IMR-90 (cell line): ENCODE measurements around the gene VAV1. TPM values are rescaled to one million over a fixed set of nuclear protein-coding genes. Genes with fewer than 3 reads are reported as not detected.

Experiments
- ATAC-seq: fragments of 200-7000 bp; cut with Tn5 transposase; 2 replicates; pipeline ENCODE4 v1.9.1; 2020; ENCODE audit warnings: low read depth, mild to moderate bottlenecking, moderate library complexity
- BruUV-seq: library from RNA; stranded (reverse); fragments of 400-500 nt; replicated peaks from 2 replicates; lab custom pipeline; 2021; lab: Mats Ljungman, UMichigan
- CTCF ChIA-PET: fragments of 300-600 bp; formaldehyde crosslinking; extraction: SDS; loops from one replicate; lab custom pipeline; 2021; ENCODE audit warnings: antibody characterized with exemption; lab: Yijun Ruan, JAX
- POLR2A ChIA-PET: fragments of 300-600 bp; sonication (Branson Sonifier 250); formaldehyde crosslinking; loops from one replicate; lab custom pipeline; 2022; ENCODE audit warnings: antibody characterized with exemption; ENCODE audit not compliant: unreplicated experiment; lab: Charles Lee
- DNase-seq: peaks from one replicate; pipeline ENCODE4 v3.0.0; 2013
- H2AFZ ChIP-seq: replicated peaks from 2 replicates; pipeline ENCODE3; 2013; ENCODE audit warnings: low read length, mild to moderate bottlenecking; ENCODE audit not compliant: poor library complexity
- H2AK5ac ChIP-seq: 2 replicates; pipeline ENCODE4 v1.6.1; 2013; ENCODE audit warnings: low read depth, low read length, inconsistent platforms
- H2AK9ac ChIP-seq: replicated peaks from 2 replicates; pipeline ENCODE3; 2013; ENCODE audit warnings: mild to moderate bottlenecking, low read depth, low read length, moderate library complexity; ENCODE audit not compliant: poor library complexity
- H2BK120ac ChIP-seq: 2 replicates; pipeline ENCODE4 v1.6.1; 2013; ENCODE audit warnings: low read depth, low read length, inconsistent platforms
- H2BK15ac ChIP-seq: 3 replicates; pipeline ENCODE4 v1.6.1; 2013; ENCODE audit warnings: low read depth, low read length, inconsistent platforms
- H2BK20ac ChIP-seq: 2 replicates; pipeline ENCODE4 v1.6.1; 2013; ENCODE audit warnings: low read depth, mild to moderate bottlenecking, inconsistent platforms, low read length, moderate library complexity
- H2BK5ac ChIP-seq: 2 replicates; pipeline ENCODE4 v1.6.1; 2013; ENCODE audit warnings: mild to moderate bottlenecking, low read depth, low read length, inconsistent platforms; ENCODE audit not compliant: poor library complexity, severe bottlenecking
- H3K14ac ChIP-seq: replicated peaks from 2 replicates; pipeline ENCODE4 v1.6.1; 2013; ENCODE audit warnings: low read depth, low read length, inconsistent platforms
- H3K18ac ChIP-seq: 2 replicates; pipeline ENCODE4 v1.6.1; 2013; ENCODE audit warnings: low read depth, low read length, control low read depth
- H3K23ac ChIP-seq: 2 replicates; pipeline ENCODE4 v1.6.1; 2013; ENCODE audit warnings: low read depth, low read length, inconsistent platforms
- H3K27ac ChIP-seq: 2 replicates; pipeline ENCODE4 v1.5.1; 2013; ENCODE audit warnings: mild to moderate bottlenecking, control low read depth, low read length; ENCODE audit not compliant: insufficient read depth
- H3K27me3 ChIP-seq: 2 replicates; pipeline ENCODE4 v1.6.1; 2013; ENCODE audit warnings: low read length; ENCODE audit not compliant: control insufficient read depth, insufficient read depth
- H3K36me3 ChIP-seq: 2 replicates; pipeline ENCODE4 v1.6.1; 2013; ENCODE audit warnings: low read length, mixed read lengths; ENCODE audit not compliant: control insufficient read depth, insufficient read depth
- H3K4ac ChIP-seq: 2 replicates; pipeline ENCODE4 v1.6.1; 2013; ENCODE audit warnings: low read depth, low read length, inconsistent platforms
- H3K4me1 ChIP-seq: 2 replicates; pipeline ENCODE4 v1.6.1; 2013; ENCODE audit warnings: low read length, mixed read lengths; ENCODE audit not compliant: control insufficient read depth, insufficient read depth
- H3K4me2 ChIP-seq: 2 replicates; pipeline ENCODE4 v1.6.1; 2013; ENCODE audit warnings: low read depth, mild to moderate bottlenecking, control low read depth, low read length, moderate library complexity
- H3K4me3 ChIP-seq: 2 replicates; pipeline ENCODE4 v1.5.1; 2013; ENCODE audit warnings: low read depth, mild to moderate bottlenecking, control low read depth, low read length, moderate library complexity; ENCODE audit not compliant: insufficient read depth
- H3K56ac ChIP-seq: 2 replicates; pipeline ENCODE4 v1.6.1; 2013; ENCODE audit warnings: low read length, inconsistent platforms; ENCODE audit not compliant: insufficient read depth; ENCODE audit errors: extremely low read depth
- H3K79me1 ChIP-seq, 2 experiments: 2 replicates each; pipeline ENCODE4 v1.6.1; 2013; ENCODE audit warnings: low read length in 2 of 2, inconsistent platforms in 1 of 2, low read depth in 1 of 2
- H3K9ac ChIP-seq: 2 replicates; pipeline ENCODE4 v1.6.1; 2013; ENCODE audit warnings: low read depth, low read length, control low read depth
- H3K9me1 ChIP-seq: 2 replicates; pipeline ENCODE4 v1.6.1; 2013; ENCODE audit warnings: low read length, inconsistent platforms; ENCODE audit not compliant: insufficient read depth
- H3K9me3 ChIP-seq: 2 replicates; pipeline ENCODE4 v1.6.1; 2013; ENCODE audit warnings: low read length; ENCODE audit not compliant: control insufficient read depth, insufficient read depth
- H4K20me1 ChIP-seq: 2 replicates; pipeline ENCODE4 v1.6.1; 2013; ENCODE audit warnings: low read length, inconsistent platforms; ENCODE audit not compliant: insufficient read depth
- H4K5ac ChIP-seq: 2 replicates; pipeline ENCODE4 v1.6.1; 2013; ENCODE audit warnings: mild to moderate bottlenecking, low read depth, low read length, control low read depth
- H4K8ac ChIP-seq, 2 experiments: 2 replicates each; pipeline ENCODE4 v1.6.1; 2013; ENCODE audit warnings: low read depth in 2 of 2, low read length in 2 of 2, control low read depth in 1 of 2, inconsistent platforms in 1 of 2
- H4K91ac ChIP-seq: 2 replicates; pipeline ENCODE4 v1.6.1; 2013; ENCODE audit warnings: low read depth, low read length, inconsistent platforms; ENCODE audit not compliant: insufficient read depth
- MAZ ChIP-seq: IDR thresholded peaks from 2 replicates; pipeline ENCODE4 v1.6.1; 2012; ENCODE audit warnings: low read depth, mild to moderate bottlenecking, low read length, improper control_type of control experiment, moderate library complexity, borderline replicate concordance
- MXI1 ChIP-seq: IDR thresholded peaks from 2 replicates; pipeline ENCODE4 v1.6.1; 2012; ENCODE audit warnings: low read depth, mild to moderate bottlenecking, low read length, moderate library complexity, borderline replicate concordance
- RFX5 ChIP-seq: IDR thresholded peaks from 2 replicates; pipeline ENCODE4 v1.8.0; 2012; ENCODE audit warnings: low read depth, mild to moderate bottlenecking, low read length, moderate library complexity
- WGBS, 2 experiments: methylation state at CpG; one replicate each; pipeline versions ENCODE4 v1.1.5 to v1.1.7; 2013; ENCODE audit warnings: missing lambda C conversion rate in 2 of 2; ENCODE audit not compliant: insufficient read length in 1 of 2; ENCODE audit errors: extremely low coverage in 2 of 2; 5-methylcytosine and 5-hydroxymethylcytosine counted together
- dilution Hi-C: fragments of 300-500 bp; cut with HindIII; formaldehyde crosslinking; loops from one replicate; pipeline ENCODE4 v1.14.3; 2018; ENCODE audit warnings: low sequenced_read_pairs; ENCODE audit not compliant: unreplicated experiment
- in situ Hi-C: fragments of 300-500 bp; cut with MboI; formaldehyde crosslinking; loops from 3 replicates; pipeline ENCODE4 v1.14.3; 2019; ENCODE audit warnings: low sequenced_read_pairs, inconsistent platforms, mixed read lengths
- intact Hi-C: fragments of 100-400 bp; cut with micrococcal nuclease; formaldehyde crosslinking; loops from 2 replicates; pipeline ENCODE4 v1.10.0; 2022
- polyA plus RNA-seq, 3 experiments: library from polyadenylated mRNA; depleted of rRNA; stranded (reverse); fragments of >200 nt; gene quantifications; 2 replicates each; pipeline ENCODE4 v1.2.3, GENCODE V29; 2012; ENCODE audit warnings: low replicate concordance in 1 of 3
- total RNA-seq: library from RNA; depleted of rRNA; stranded (reverse); fragments of >200 nt; gene quantifications from 2 replicates; pipeline ENCODE4 v1.2.3, GENCODE V29; 2012
- TF ChIP-seq, protein P1 (sequence below): fragments of 150-350 bp; IDR thresholded peaks from 2 replicates; pipeline ENCODE4 v1.6.1; 2016; ENCODE audit warnings: low read depth, mild to moderate bottlenecking, low read length, moderate library complexity, borderline replicate concordance
- TF ChIP-seq, protein P2 (sequence below): fragments of 150-350 bp; IDR thresholded peaks from 2 replicates; pipeline ENCODE4 v1.6.1; 2017; ENCODE audit warnings: mild to moderate bottlenecking, antibody characterized with exemption, low read length, low read depth

Gene VAV1
- total and polyA plus RNA-seq, 2 of the 4 experiments (the other 2 are of a cell fraction): not detected

- ChIA-PET POLR2A (no interaction called here), CTCF (no interaction called here)
Measured at GRCh38 chr19:6772866-6773322, 386 bp downstream of the VAV1 start.

More at GRCh38 chr19:6772866-6773322, 386 bp downstream of the VAV1 start:
- DNase-seq: no peak
- Histone ChIP-seq H3K79me1 (no peaks in the 10 kb centered on the region), H2BK5ac (no peak overlapping the region), H3K4me3 (no peak overlapping the region), H3K23ac (no peak overlapping the region), H3K9me3 (no peaks in the 10 kb centered on the region), H2AK9ac (no peak overlapping the region), H2AK5ac (no peak overlapping the region), H3K4ac (no peak overlapping the region), H3K56ac (no peak overlapping the region), H2BK120ac (no peak overlapping the region), H3K4me2 (no peak overlapping the region), H3K4me1 (no peaks in the 10 kb centered on the region), H3K27me3 (no peaks in the 10 kb centered on the region), H3K36me3 (no peaks in the 10 kb centered on the region), H3K27ac (no peak overlapping the region), H4K20me1 (no peaks in the 10 kb centered on the region), H4K91ac (no peak overlapping the region), H3K9me1 (no peaks in the 10 kb centered on the region), H3K14ac (no peak overlapping the region), H2AFZ (no peak overlapping the region), H2BK15ac (no peak overlapping the region), H3K9ac (no peak overlapping the region), H4K5ac (no peak overlapping the region), H4K8ac (no peak overlapping the region), H3K18ac (no peak overlapping the region), H2BK20ac (no peak overlapping the region)
- intact Hi-C loops: no loop called here
- no peak for ATAC-seq
- WGBS, 2 experiments: 65% methylated on average over 4 of the region's 14 CpGs; no CpG with 5 or more reads in 1 of the 2 experiments
- in situ Hi-C loops: no loop called here
- BruUV-seq: no TSS peak
- dilution Hi-C loops: no loop called here
- TF ChIP-seq MAZ (no peak), MXI1 (no peak), RFX5 (no peak)
- TF ChIP-seq, protein P1, sequence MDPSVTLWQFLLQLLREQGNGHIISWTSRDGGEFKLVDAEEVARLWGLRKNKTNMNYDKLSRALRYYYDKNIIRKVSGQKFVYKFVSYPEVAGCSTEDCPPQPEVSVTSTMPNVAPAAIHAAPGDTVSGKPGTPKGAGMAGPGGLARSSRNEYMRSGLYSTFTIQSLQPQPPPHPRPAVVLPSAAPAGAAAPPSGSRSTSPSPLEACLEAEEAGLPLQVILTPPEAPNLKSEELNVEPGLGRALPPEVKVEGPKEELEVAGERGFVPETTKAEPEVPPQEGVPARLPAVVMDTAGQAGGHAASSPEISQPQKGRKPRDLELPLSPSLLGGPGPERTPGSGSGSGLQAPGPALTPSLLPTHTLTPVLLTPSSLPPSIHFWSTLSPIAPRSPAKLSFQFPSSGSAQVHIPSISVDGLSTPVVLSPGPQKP: no peak
- TF ChIP-seq, protein P2, sequence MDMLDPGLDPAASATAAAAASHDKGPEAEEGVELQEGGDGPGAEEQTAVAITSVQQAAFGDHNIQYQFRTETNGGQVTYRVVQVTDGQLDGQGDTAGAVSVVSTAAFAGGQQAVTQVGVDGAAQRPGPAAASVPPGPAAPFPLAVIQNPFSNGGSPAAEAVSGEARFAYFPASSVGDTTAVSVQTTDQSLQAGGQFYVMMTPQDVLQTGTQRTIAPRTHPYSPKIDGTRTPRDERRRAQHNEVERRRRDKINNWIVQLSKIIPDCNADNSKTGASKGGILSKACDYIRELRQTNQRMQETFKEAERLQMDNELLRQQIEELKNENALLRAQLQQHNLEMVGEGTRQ: no peak
